ENCODE data around the gene SASH3. TPM values are rescaled to one million over a fixed set of nuclear protein-coding genes. Genes with fewer than 3 reads are reported as not detected.

SASH3 gene
- polyA plus RNA-seq, 1 donor (not counting 4 experiments of a cell fraction or from before 2014, with no cell fraction given): 0.09 TPM

GRCh38 chrX:129768586-129769466 is 10.9 kb upstream of the SASH3 start:
- no peak overlapping the region for H3K4me2 ChIP-seq (ENCODE audit: control insufficient read depth, extremely low read depth, insufficient read depth, low read depth, low read length)
- DNase-seq (ENCODE audit: low read depth, low spot score) (no peak), FAIRE-seq (no peak)
- no peaks in the 10 kb centered on the region for H3K27me3 ChIP-seq (ENCODE audit: control insufficient read depth, extremely low read depth, insufficient read depth, low read length)
- H3K4me1 ChIP-seq (ENCODE audit: control insufficient read depth, extremely low read depth, insufficient read depth, low read length): no peaks in the 10 kb centered on the region
- no peak for TF ChIP-seq CTCF (optimal IDR thresholded peaks at IDR 0.05 in 1 of 3, IDR thresholded peaks at IDR 0.05 in 1 of 3, conservative IDR thresholded peaks at IDR 0.05 in 1 of 3; ENCODE audit: extremely low read depth in 1 of 3, insufficient read depth in 2 of 3, low read length in 3 of 3)
- no peak for TF ChIP-seq EZH2 (IDR thresholded peaks at IDR 0.05; ENCODE audit: low read length)
- no peaks in the 10 kb centered on the region for H3K9me3 ChIP-seq (ENCODE audit: control insufficient read depth, low read depth, low read length)
- H3K9me1 ChIP-seq (ENCODE audit: control insufficient read depth, extremely low read depth, insufficient read depth, low read length): no peaks in the 10 kb centered on the region
- H3K36me3 ChIP-seq (ENCODE audit: control insufficient read depth in 2 of 2, extremely low read depth in 1 of 2, insufficient read depth in 2 of 2, low read length in 2 of 2): no peaks in the 10 kb centered on the region
- no peaks in the 10 kb centered on the region for H4K20me1 ChIP-seq (ENCODE audit: control insufficient read depth, extremely low read depth, insufficient read depth, low read length)
- no peak overlapping the region for H3K9ac ChIP-seq (ENCODE audit: control insufficient read depth, extremely low read depth, insufficient read depth, low read length)
- dilution Hi-C loops (cut with MboI; ENCODE audit: extremely low pct_ligation_motif_present, low sequenced_read_pairs): no loop called here
- H2AFZ ChIP-seq (ENCODE audit: control insufficient read depth, low read length): no peak overlapping the region
- H3K27ac ChIP-seq (ENCODE audit: control insufficient read depth, insufficient read depth, low read length): no peak overlapping the region
- H3K4me3 ChIP-seq (ENCODE audit: control insufficient read depth in 2 of 3, extremely low read depth in 1 of 3, insufficient read depth in 2 of 3, low read depth in 1 of 3, low read length in 3 of 3): no peak overlapping the region
- H3K79me2 ChIP-seq (ENCODE audit: control insufficient read depth, insufficient read depth, low read length): no peaks in the 10 kb centered on the region

GRCh38 chrX:129769467-129770154 is 10.1 kb upstream of the SASH3 start:
- Histone ChIP-seq H4K20me1 (ENCODE audit: control insufficient read depth, extremely low read depth, insufficient read depth, low read length) (no peaks in the 10 kb centered on the region), H3K4me2 (ENCODE audit: control insufficient read depth, extremely low read depth, insufficient read depth, low read depth, low read length) (no peak overlapping the region), H3K9me1 (ENCODE audit: control insufficient read depth, extremely low read depth, insufficient read depth, low read length) (no peaks in the 10 kb centered on the region), H3K79me2 (ENCODE audit: control insufficient read depth, insufficient read depth, low read length) (no peaks in the 10 kb centered on the region), H2AFZ (ENCODE audit: control insufficient read depth, low read length) (no peak overlapping the region), H3K9ac (ENCODE audit: control insufficient read depth, extremely low read depth, insufficient read depth, low read length) (no peak overlapping the region), H3K27me3 (ENCODE audit: control insufficient read depth, extremely low read depth, insufficient read depth, low read length) (no peaks in the 10 kb centered on the region), H3K4me1 (ENCODE audit: control insufficient read depth, extremely low read depth, insufficient read depth, low read length) (no peaks in the 10 kb centered on the region), H3K4me3 (ENCODE audit: control insufficient read depth in 2 of 3, extremely low read depth in 1 of 3, insufficient read depth in 2 of 3, low read depth in 1 of 3, low read length in 3 of 3) (no peak overlapping the region), H3K36me3 (ENCODE audit: control insufficient read depth in 2 of 2, extremely low read depth in 1 of 2, insufficient read depth in 2 of 2, low read length in 2 of 2) (no peaks in the 10 kb centered on the region), H3K27ac (ENCODE audit: control insufficient read depth, insufficient read depth, low read length) (no peak overlapping the region), H3K9me3 (ENCODE audit: control insufficient read depth, low read depth, low read length) (no peaks in the 10 kb centered on the region)
- dilution Hi-C loops (cut with MboI; ENCODE audit: extremely low pct_ligation_motif_present, low sequenced_read_pairs): no loop called here
- FAIRE-seq (no peak), DNase-seq (ENCODE audit: low read depth, low spot score) (no peak)
- TF ChIP-seq EZH2 (IDR thresholded peaks at IDR 0.05; ENCODE audit: low read length): no peak
- no peak for TF ChIP-seq CTCF (optimal IDR thresholded peaks at IDR 0.05 in 1 of 3, IDR thresholded peaks at IDR 0.05 in 1 of 3, conservative IDR thresholded peaks at IDR 0.05 in 1 of 3; ENCODE audit: extremely low read depth in 1 of 3, insufficient read depth in 2 of 3, low read length in 3 of 3)
